Cardiac muscle cell (in vitro differentiated cells and primary cell): Measurements from ENCODE around the gene RBBP8NL. TPM values are rescaled to one million over a fixed set of nuclear protein-coding genes. Genes with fewer than 3 reads are reported as not detected.

Experiments
- DNase-seq, 2 donors: peaks; one replicate each; pipeline versions ENCODE4 v3.0.0 to v3.0.0-alpha.2; 2010 to 2017; ENCODE audit warnings: low read depth in 1 of 2, low spot score in 1 of 2
- H3K27ac ChIP-seq: fragments of 200-600 bp; sonication (generic); 2 replicates; pipeline ENCODE4 v1.5.1; 2016
- H3K27me3 ChIP-seq: fragments of 200-600 bp; sonication (generic); 2 replicates; pipeline ENCODE4 v1.6.0; 2016; ENCODE audit warnings: control low read depth
- H3K36me3 ChIP-seq: fragments of 200-600 bp; sonication (generic); 2 replicates; pipeline ENCODE4 v1.5.1; 2016; ENCODE audit warnings: control low read depth
- H3K4me1 ChIP-seq: fragments of 200-600 bp; sonication (generic); 2 replicates; pipeline ENCODE4 v1.8.1; 2017; ENCODE audit warnings: low read depth, mild to moderate bottlenecking, mixed run types
- H3K4me3 ChIP-seq: fragments of 200-600 bp; sonication (generic); 2 replicates; pipeline ENCODE4 v1.5.1; 2016; ENCODE audit warnings: mild to moderate bottlenecking
- H3K9me3 ChIP-seq: fragments of 200-600 bp; sonication (generic); 2 replicates; pipeline ENCODE4 v1.5.1; 2017; ENCODE audit warnings: low read depth, mild to moderate bottlenecking, control low read depth
- CTCF ChIP-seq: IDR thresholded peaks from 2 replicates; pipeline ENCODE4 v1.5.1; 2012; ENCODE audit warnings: low read depth, mild to moderate bottlenecking, low read length
- polyA plus RNA-seq: library from polyadenylated mRNA; unstranded; fragments of >200 nt; fragmentation: Nextera tagmentation; extraction: Ambion mirVana; gene quantifications from 2 replicates; pipeline ENCODE4 v1.2.1, GENCODE V29; 2016
- total RNA-seq: library from RNA; depleted of rRNA; stranded (reverse); fragments of >200 nt; gene quantifications from 2 replicates; pipeline ENCODE4 v1.2.3, GENCODE V29; 2016

Gene RBBP8NL
- total and polyA plus RNA-seq, 2 experiments from 2014 or later = not detected

GRCh38 chr20:62416651-62417637, 10.4 kb downstream of the RBBP8NL start:
- Histone ChIP-seq H3K27me3 (no peaks in the 10 kb centered on the region), H3K9me3 (no peaks in the 10 kb centered on the region), H3K4me1 (no peaks in the 10 kb centered on the region), H3K4me3 (no peak overlapping the region), H3K27ac (no peak overlapping the region), H3K36me3 (no peaks in the 10 kb centered on the region)
- no peak for DNase-seq
- no peak for TF ChIP-seq CTCF

GRCh38 chr20:62415354-62416111, 11.8 kb downstream of the RBBP8NL start:
- Histone ChIP-seq H3K4me3 (no peak overlapping the region), H3K27me3 (no peaks in the 10 kb centered on the region), H3K27ac (no peak overlapping the region), H3K4me1 (peaks cover under 1% of the 10 kb centered on the region), H3K36me3 (no peaks in the 10 kb centered on the region), H3K9me3 (no peaks in the 10 kb centered on the region)
- DNase-seq = no peak
- no peak for TF ChIP-seq CTCF

GRCh38 chr20:62413896-62414481, 13.3 kb downstream of the RBBP8NL start:
- DNase-seq = no peak
- Histone ChIP-seq H3K4me3 (no peak overlapping the region), H3K27me3 (no peaks in the 10 kb centered on the region), H3K4me1 (peaks cover 11% of the 10 kb centered on the region), H3K27ac (no peak overlapping the region), H3K9me3 (no peaks in the 10 kb centered on the region), H3K36me3 (no peaks in the 10 kb centered on the region)
- peak; percentile 5 for TF ChIP-seq CTCF

GRCh38 chr20:62413025-62413570, 14.2 kb downstream of the RBBP8NL start:
- TF ChIP-seq CTCF = no peak
- no peak for DNase-seq
- Histone ChIP-seq H3K4me3 (no peak overlapping the region), H3K27ac (no peak overlapping the region), H3K4me1 (peaks cover 11% of the 10 kb centered on the region), H3K27me3 (no peaks in the 10 kb centered on the region), H3K36me3 (no peaks in the 10 kb centered on the region), H3K9me3 (no peaks in the 10 kb centered on the region)
